GM20000 (cell line): Measurements from ENCODE around the gene GCH1.

Experiments used
- DNase-seq: peaks from one replicate; pipeline ENCODE4 v3.0.0; 2012; ENCODE audit warnings: low spot score
- TF ChIP-seq, protein P1 (sequence below): IDR thresholded peaks from 2 replicates; pipeline ENCODE4 v1.5.1; 2012; ENCODE audit warnings: mild to moderate bottlenecking, control low read depth; ENCODE audit errors: extremely low read depth, missing control alignments

The GCH1 gene

GRCh38 chr14:54856152-54856551 lies 46.5 kb downstream of the GCH1 start:
- TF ChIP-seq, protein P1, sequence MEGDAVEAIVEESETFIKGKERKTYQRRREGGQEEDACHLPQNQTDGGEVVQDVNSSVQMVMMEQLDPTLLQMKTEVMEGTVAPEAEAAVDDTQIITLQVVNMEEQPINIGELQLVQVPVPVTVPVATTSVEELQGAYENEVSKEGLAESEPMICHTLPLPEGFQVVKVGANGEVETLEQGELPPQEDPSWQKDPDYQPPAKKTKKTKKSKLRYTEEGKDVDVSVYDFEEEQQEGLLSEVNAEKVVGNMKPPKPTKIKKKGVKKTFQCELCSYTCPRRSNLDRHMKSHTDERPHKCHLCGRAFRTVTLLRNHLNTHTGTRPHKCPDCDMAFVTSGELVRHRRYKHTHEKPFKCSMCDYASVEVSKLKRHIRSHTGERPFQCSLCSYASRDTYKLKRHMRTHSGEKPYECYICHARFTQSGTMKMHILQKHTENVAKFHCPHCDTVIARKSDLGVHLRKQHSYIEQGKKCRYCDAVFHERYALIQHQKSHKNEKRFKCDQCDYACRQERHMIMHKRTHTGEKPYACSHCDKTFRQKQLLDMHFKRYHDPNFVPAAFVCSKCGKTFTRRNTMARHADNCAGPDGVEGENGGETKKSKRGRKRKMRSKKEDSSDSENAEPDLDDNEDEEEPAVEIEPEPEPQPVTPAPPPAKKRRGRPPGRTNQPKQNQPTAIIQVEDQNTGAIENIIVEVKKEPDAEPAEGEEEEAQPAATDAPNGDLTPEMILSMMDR, result no peak
- DNase-seq, result no peak

DNA sequence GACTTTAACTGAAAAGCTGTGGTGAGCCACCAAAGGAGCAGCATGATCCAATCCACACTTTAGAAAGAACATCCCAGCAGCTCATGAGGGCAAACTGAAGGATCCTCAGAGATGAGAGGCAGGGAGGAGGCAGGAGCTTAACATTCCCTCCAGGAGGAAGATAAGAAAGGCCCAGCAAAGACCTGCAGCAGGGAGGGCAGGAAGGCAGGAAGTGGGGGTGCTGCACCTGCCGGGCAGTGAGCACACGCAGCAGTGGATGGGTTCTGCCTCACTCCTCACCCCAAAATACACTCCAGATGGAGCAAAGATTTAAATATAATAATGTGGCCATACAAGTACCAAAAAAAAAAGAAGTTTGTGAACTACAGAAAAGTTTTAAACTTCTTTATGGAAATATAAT lies 48.4 kb downstream of the GCH1 start:
- TF ChIP-seq, protein P1, result no peak
- DNase-seq, result peak; percentile 25

DNA sequence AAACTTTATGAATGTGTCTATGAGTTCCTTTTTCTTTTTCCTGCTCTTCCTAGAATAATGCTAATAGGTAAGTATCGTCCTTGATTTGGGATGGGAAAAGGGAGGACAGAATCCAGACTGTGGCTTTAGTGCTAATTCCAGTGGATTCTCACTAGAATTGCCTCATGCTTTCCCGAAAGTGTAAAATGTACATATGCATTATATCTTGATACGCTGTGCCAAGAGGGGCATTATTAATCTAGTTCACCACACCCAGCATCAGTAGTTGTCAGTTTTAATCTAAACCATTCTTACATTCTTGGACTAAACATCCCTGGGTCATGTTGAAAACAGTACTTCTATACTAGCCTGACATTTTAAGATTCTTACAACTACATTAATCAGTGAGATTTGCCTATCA lies 49.3 kb downstream of the GCH1 start:
- DNase-seq, result no peak
- TF ChIP-seq, protein P1, result no peak

GRCh38 chr14:54852215-54852614 lies 50.4 kb downstream of the GCH1 start:
- DNase-seq, result no peak
- TF ChIP-seq, protein P1, result no peak

- TF ChIP-seq, protein P1, result no peak
- no peak for DNase-seq
These were observed 53.7 kb downstream of the GCH1 start for GRCh38 chr14:54848910-54849309.

- DNase-seq, result no peak
- TF ChIP-seq, protein P1, result no peak
These were observed 57.0 kb downstream of the GCH1 start for GRCh38 chr14:54845641-54846040.

DNA sequence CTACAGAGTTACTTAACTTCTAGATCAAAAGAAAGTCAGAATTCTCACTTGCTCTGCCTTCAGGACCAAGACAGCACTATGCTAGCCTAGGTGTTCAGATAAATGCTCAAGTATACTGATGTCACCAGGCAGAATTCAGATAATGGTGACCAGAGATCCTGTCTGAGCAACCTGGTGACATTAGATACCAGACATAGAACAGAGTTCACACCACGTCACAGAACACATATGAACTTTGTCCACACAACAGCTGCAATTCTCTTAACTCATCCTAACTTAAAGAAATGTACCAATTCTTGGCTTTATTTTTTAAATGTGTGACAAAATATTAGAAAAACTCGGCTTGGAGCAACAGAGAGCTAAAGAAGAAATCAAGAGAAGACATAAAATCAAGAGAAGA lies 58.1 kb downstream of the GCH1 start:
- DNase-seq, result no peak
- TF ChIP-seq, protein P1, result no peak
